DMS79 (cell line): ENCODE results near the gene CAAP1.
"Not testable (repeated sequence)": the region's sequence is repeated elsewhere in the genome, so short reads cannot be mapped to it uniquely, and the experiment has no call there.

Source experiments
- DNase-seq: peaks from one replicate; lab custom pipeline; 2025; lab: John Stamatoyannopoulos, UW

The CAAP1 gene

DNA sequence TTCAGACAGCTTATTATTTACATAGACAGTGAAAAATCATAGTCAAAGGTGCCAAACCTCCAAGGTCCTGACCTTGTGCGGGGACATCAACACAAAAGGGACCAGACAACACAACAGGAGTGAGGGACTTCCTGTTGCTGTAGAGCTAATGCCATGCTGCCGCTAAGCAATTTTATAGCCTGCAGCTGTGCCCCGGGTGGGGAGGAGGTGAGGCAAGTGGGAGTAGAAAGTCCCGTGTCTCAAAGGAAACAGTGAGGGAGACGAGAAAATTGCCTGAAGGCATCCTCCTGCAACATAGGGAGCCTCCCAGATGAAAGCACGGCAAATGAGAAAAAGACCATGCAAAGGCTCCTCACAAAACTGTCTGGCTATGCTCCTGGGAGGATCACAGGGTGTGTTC is 58.8 kb downstream of the CAAP1 start:
- no peak for DNase-seq

GRCh38 chr9:26828391-26828955 is 64.1 kb downstream of the CAAP1 start:
- not testable (repeated sequence) for DNase-seq

GRCh38 chr9:26814799-26815198 is 77.8 kb downstream of the CAAP1 start:
- DNase-seq = no peak

GRCh38 chr9:26813247-26813646 is 79.4 kb downstream of the CAAP1 start:
- DNase-seq = no peak

GRCh38 chr9:26812217-26812616 is 80.4 kb downstream of the CAAP1 start:
- DNase-seq = no peak

DNA sequence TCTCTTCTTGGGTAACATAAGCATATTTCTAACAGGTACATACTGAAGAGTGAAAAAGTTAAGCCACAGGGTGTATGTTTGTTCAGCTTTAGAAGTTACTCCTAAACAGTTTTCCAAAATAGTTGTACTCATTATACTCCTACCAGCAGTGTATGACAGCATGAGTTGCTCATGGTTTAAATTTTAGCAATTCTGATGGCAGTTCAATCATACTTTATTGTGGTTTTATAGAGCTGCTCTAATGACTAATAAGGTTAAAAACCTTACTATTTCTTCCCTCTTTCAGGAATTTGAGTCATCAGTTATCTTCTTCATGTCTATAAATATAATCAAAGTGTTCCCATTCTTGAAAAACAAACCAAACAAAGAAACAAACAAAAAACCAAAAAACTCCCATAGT is 81.5 kb downstream of the CAAP1 start:
- DNase-seq = no peak

- DNase-seq = no peak
Measured at GRCh38 chr9:26809795-26810194, 82.8 kb downstream of the CAAP1 start.

DNA sequence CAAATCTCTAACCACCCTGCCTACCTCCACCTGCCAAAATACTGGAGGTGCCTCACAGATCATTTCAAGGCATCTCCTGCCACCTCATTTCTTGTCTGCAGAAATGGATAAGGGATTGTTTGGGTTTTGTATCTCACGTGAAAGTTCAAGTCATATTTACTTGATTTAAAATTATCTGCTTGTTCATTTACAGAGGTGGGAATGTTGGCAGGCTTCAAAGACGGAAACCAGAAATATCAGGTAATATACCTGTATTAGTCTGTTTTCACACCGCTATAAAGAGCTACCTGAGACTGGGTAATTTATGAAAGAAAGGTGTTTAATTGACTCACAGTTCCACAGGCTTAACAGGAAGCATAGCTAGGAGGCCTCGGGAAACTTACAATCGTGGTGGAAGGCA is 85.4 kb downstream of the CAAP1 start:
- DNase-seq = no peak

DNA sequence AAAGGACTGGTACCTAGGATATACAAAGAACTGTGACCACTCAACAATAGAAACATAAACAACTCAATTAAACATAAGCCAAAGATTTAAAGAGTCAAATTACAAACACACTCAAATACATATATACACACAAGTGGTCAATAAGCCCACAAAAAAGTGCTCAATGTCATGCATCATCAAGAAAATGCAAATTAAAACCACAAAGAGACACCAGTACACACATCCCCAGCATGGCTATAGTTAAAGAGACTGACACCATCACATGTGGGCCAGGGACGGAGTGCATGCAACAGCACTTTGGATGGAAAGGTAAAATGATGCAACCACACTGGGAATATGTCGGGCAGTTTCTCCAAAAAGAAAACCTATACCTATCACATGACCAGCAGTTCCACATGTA is 89.7 kb downstream of the CAAP1 start:
- DNase-seq = no peak

DNA sequence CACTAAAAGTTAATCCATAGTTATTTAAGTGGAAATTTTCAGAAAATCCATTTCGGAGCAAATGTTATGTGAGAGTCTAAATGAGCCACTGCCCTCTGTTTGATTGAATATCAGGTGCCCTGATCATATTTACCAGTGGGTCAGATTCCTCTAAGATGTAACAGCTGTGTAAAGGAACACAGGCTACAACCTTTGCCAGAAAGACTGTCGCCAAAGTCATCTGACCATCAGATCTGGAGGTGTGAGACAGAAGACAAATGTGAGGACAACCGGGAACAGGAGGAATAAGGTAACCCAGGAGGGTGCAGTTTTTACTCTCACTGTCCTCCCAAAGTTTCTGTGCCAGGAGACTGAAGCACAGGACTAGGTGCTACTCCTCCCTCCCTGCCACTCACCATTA is 90.8 kb downstream of the CAAP1 start:
- no peak for DNase-seq

GRCh38 chr9:26800322-26800721 is 92.3 kb downstream of the CAAP1 start:
- DNase-seq = no peak

GRCh38 chr9:26791274-26791673 is 101.3 kb downstream of the CAAP1 start:
- DNase-seq = no peak
